Ascending aorta (tissue), 2 donors: ENCODE results near the gene GNB1L. TPM values are rescaled to one million over a fixed set of nuclear protein-coding genes. Genes with fewer than 3 reads are reported as not detected.

ENCODE experiments used
- DNase-seq, 2 donors: peaks; one replicate each; pipeline ENCODE4 v3.0.0-alpha.2; 2019; ENCODE audit warnings: low spot score in 2 of 2
- H3K27ac ChIP-seq, 2 donors: fragments of 200-600 bp; sonication (generic); one replicate each; pipeline ENCODE4 v1.5.1; 2016 to 2017; ENCODE audit warnings: mild to moderate bottlenecking in 1 of 2
- H3K27me3 ChIP-seq: fragments of 200-600 bp; sonication (generic); one replicate; pipeline ENCODE4 v1.5.1; 2017
- H3K36me3 ChIP-seq, 2 donors: fragments of 200-600 bp; sonication (generic); one replicate each; pipeline ENCODE4 v1.5.1; 2016
- H3K4me1 ChIP-seq, 2 donors: fragments of 200-600 bp; sonication (generic); one replicate each; pipeline ENCODE4 v1.5.1; 2016 to 2017; ENCODE audit warnings: mild to moderate bottlenecking in 1 of 2
- H3K4me3 ChIP-seq, 2 donors: fragments of 200-600 bp; sonication (generic); one replicate each; pipeline ENCODE4 v1.5.1; 2016 to 2017; ENCODE audit warnings: mild to moderate bottlenecking in 1 of 2
- H3K9me3 ChIP-seq, 2 donors: fragments of 200-600 bp; sonication (generic); one replicate each; pipeline ENCODE4 v1.5.1; 2016
- CTCF ChIP-seq, 3 experiments: fragments of 200-600 bp in 2 of 3; fragments of 450-650 bp in 1 of 3; sonication (generic) in 2 of 3; IDR thresholded peaks; one replicate each; pipeline ENCODE4 v1.5.1; 2016 to 2019; ENCODE audit warnings: antibody characterized with exemption in 3 of 3, mild to moderate bottlenecking in 1 of 3, moderate library complexity in 1 of 3
- intact Hi-C: fragments of 100-400 bp; cut with DNase I; formaldehyde crosslinking; loops from one replicate; pipeline ENCODE4 v1.15.1; 2023
- total RNA-seq: library from RNA; depleted of rRNA; stranded (reverse); fragments of >200 nt; gene quantifications from one replicate; pipeline ENCODE4 v1.1.0, GENCODE V29; 2016

The GNB1L gene
- total RNA-seq, 1 donor from 2014 or later = 7.9 TPM

GRCh38 chr22:19733755-19734154 is 120.9 kb downstream of the GNB1L start:
- Histone ChIP-seq H3K36me3 (no peaks in the 10 kb centered on the region), H3K27me3 (no peaks in the 10 kb centered on the region), H3K27ac (no peak overlapping the region), H3K4me3 (no peak overlapping the region), H3K9me3 (no peaks in the 10 kb centered on the region), H3K4me1 (peaks cover 0 to 6% of the 10 kb centered on the region in 2 donors)
- intact Hi-C loops = no loop called here
- no peak for TF ChIP-seq CTCF (IDR thresholded peaks at IDR 0.05)
- no peak for DNase-seq

Other genes with a start within 250 kb of the GNB1L start
- 105 TPM for gene SEPTIN5, start 140.4 kb downstream of the GNB1L start, total RNA-seq
- 50.2 TPM for gene GP1BB, start 131.3 kb downstream of the GNB1L start, total RNA-seq
- gene TBX1, start 94.1 kb downstream of the GNB1L start, total RNA-seq = not detected
- 8.8 TPM for gene RTL10, start within 50 bp of the GNB1L start, total RNA-seq
- gene COMT, start 86.9 kb upstream of the GNB1L start, total RNA-seq = 150 TPM
- 46.0 TPM for gene TXNRD2, start 86.9 kb upstream of the GNB1L start, total RNA-seq
- 252 TPM for gene ARVCF, start 161.9 kb upstream of the GNB1L start, total RNA-seq
- 26.3 TPM for gene TANGO2, start 166.2 kb upstream of the GNB1L start, total RNA-seq
- 18.0 TPM for gene DGCR8, start 225.4 kb upstream of the GNB1L start, total RNA-seq